H1 (cell line): Measurements from ENCODE around the gene SLC18A3. TPM values are rescaled to one million over a fixed set of nuclear protein-coding genes. Genes with fewer than 3 reads are reported as not detected.

Experiments
- CTCF ChIA-PET: fragments of 300-600 bp; sonication (Branson Sonifier 250); formaldehyde crosslinking; loops from one replicate; lab custom pipeline; 2021; ENCODE audit not compliant: partially characterized antibody; lab: Charles Lee
- POLR2A ChIA-PET: fragments of 300-600 bp; sonication (Branson Sonifier 250); formaldehyde crosslinking; loops from one replicate; lab custom pipeline; 2021; ENCODE audit warnings: inconsistent platforms; ENCODE audit not compliant: partially characterized antibody; lab: Charles Lee
- DNase-seq, 2 experiments: peaks; one replicate each; pipeline versions ENCODE4 v3.0.0 to v3.0.0-alpha.2; 2010 to 2022; ENCODE audit warnings: low spot score in 2 of 2, low read depth in 1 of 2, mixed read lengths in 1 of 2
- FAIRE-seq: peaks from 2 replicates; lab custom pipeline; 2011; peaks lifted over from hg19 to GRCh38; lab: Jason Lieb, UNC
- H2AFZ ChIP-seq: 2 replicates; pipeline ENCODE4 v1.8.1; 2012; ENCODE audit warnings: low read length, inconsistent platforms
- H2AK5ac ChIP-seq: 2 replicates; pipeline ENCODE4 v1.6.1; 2013; ENCODE audit warnings: low read depth, low read length
- H2BK120ac ChIP-seq: replicated peaks from 2 replicates; pipeline ENCODE3; 2013; ENCODE audit warnings: low read depth, low read length, inconsistent platforms
- H2BK12ac ChIP-seq: 2 replicates; pipeline ENCODE4 v1.6.1; 2013; ENCODE audit warnings: low read depth, low read length
- H2BK15ac ChIP-seq: 2 replicates; pipeline ENCODE4 v1.6.1; 2013; ENCODE audit warnings: low read length
- H2BK20ac ChIP-seq: 2 replicates; pipeline ENCODE4 v1.6.1; 2013; ENCODE audit warnings: low read length
- H2BK5ac ChIP-seq: 2 replicates; pipeline ENCODE4 v1.6.1; 2013; ENCODE audit warnings: low read depth, low read length
- H3K14ac ChIP-seq: 2 replicates; pipeline ENCODE4 v1.6.1; 2013; ENCODE audit warnings: inconsistent platforms; ENCODE audit not compliant: insufficient read length
- H3K18ac ChIP-seq: 2 replicates; pipeline ENCODE4 v1.6.1; 2013; ENCODE audit warnings: low read length; ENCODE audit errors: extremely low read depth
- H3K23ac ChIP-seq: 2 replicates; pipeline ENCODE4 v1.6.1; 2013; ENCODE audit warnings: inconsistent platforms; ENCODE audit not compliant: insufficient read length
- H3K23me2 ChIP-seq: 2 replicates; pipeline ENCODE4 v1.6.1; 2013; ENCODE audit warnings: low read depth, low read length
- H3K27ac ChIP-seq: 2 replicates; pipeline ENCODE4 v1.6.1; 2011; ENCODE audit warnings: low read depth, low read length, inconsistent platforms
- H3K27me3 ChIP-seq, 4 experiments: replicated peaks in 1 of 4; 1 replicate in 1 of 4; 2 replicates in 3 of 4; pipeline versions ENCODE4 v1.6.1 to v1.8.1; 2011 to 2013; ENCODE audit warnings: low read length in 3 of 4, mild to moderate bottlenecking in 3 of 4, inconsistent platforms in 2 of 4, mixed read lengths in 2 of 4, moderate library complexity in 1 of 4; ENCODE audit not compliant: control insufficient read depth in 3 of 4, insufficient read depth in 3 of 4; ENCODE audit errors: extremely low read depth in 1 of 4
- H3K36me3 ChIP-seq, 4 experiments: 2 replicates each; pipeline versions ENCODE4 v1.6.1 to v1.8.1; 2011 to 2013; ENCODE audit warnings: mild to moderate bottlenecking in 4 of 4, low read length in 3 of 4, moderate library complexity in 2 of 4, control low read depth in 1 of 4, inconsistent platforms in 1 of 4; ENCODE audit not compliant: insufficient read depth in 4 of 4, control insufficient read depth in 2 of 4
- H3K4ac ChIP-seq: replicated peaks from 2 replicates; pipeline ENCODE3; 2013; ENCODE audit warnings: low read length, low read depth, mixed read lengths, inconsistent platforms; ENCODE audit not compliant: insufficient read length
- H3K4me1 ChIP-seq, 4 experiments: replicated peaks in 1 of 4; 1 replicate in 1 of 4; 2 replicates in 3 of 4; pipeline versions ENCODE4 v1.6.1 to v1.8.1; 2011 to 2013; ENCODE audit warnings: low read length in 3 of 4, inconsistent platforms in 2 of 4, mixed read lengths in 1 of 4; ENCODE audit not compliant: insufficient read depth in 4 of 4, control insufficient read depth in 3 of 4
- H3K4me2 ChIP-seq, 2 experiments: 2 replicates each; pipeline versions ENCODE4 v1.6.1 to v1.8.1; 2011 to 2013; ENCODE audit warnings: low read depth in 2 of 2, low read length in 2 of 2, control low read depth in 1 of 2, inconsistent platforms in 1 of 2, mild to moderate bottlenecking in 1 of 2; ENCODE audit not compliant: insufficient read depth in 1 of 2
- H3K4me3 ChIP-seq, 4 experiments: fragments of 200-600, 300-600 bp in 1 of 4; sonication (generic), shearing (Covaris generic), sonication (Bioruptor Twin) in 1 of 4; 2 replicates each; pipeline versions ENCODE4 v1.5.1 to v1.8.1; 2011 to 2016; ENCODE audit warnings: low read length in 4 of 4, low read depth in 3 of 4, control low read depth in 2 of 4, inconsistent platforms in 2 of 4, mild to moderate bottlenecking in 2 of 4, mixed read lengths in 1 of 4, moderate library complexity in 1 of 4; ENCODE audit not compliant: insufficient read depth in 2 of 4; ENCODE audit errors: extremely low read depth in 1 of 4
- H3K56ac ChIP-seq: replicated peaks from 2 replicates; pipeline ENCODE3; 2013; ENCODE audit warnings: low read depth, mild to moderate bottlenecking, mixed read lengths, low read length, inconsistent platforms; ENCODE audit not compliant: insufficient read length
- H3K79me1 ChIP-seq: 2 replicates; pipeline ENCODE4 v1.6.1; 2013; ENCODE audit warnings: low read depth, low read length, control low read depth
- H3K79me2 ChIP-seq, 2 experiments: 2 replicates each; pipeline versions ENCODE4 v1.6.1 to v1.8.1; 2012 to 2013; ENCODE audit warnings: low read length in 2 of 2, mild to moderate bottlenecking in 2 of 2, inconsistent platforms in 1 of 2; ENCODE audit not compliant: insufficient read depth in 2 of 2, control insufficient read depth in 1 of 2
- H3K9ac ChIP-seq, 4 experiments: replicated peaks in 1 of 4; 1 replicate in 1 of 4; 2 replicates in 3 of 4; pipeline versions ENCODE4 v1.6.1 to v1.8.1; 2011 to 2013; ENCODE audit warnings: low read depth in 3 of 4, low read length in 3 of 4, control low read depth in 2 of 4, mild to moderate bottlenecking in 2 of 4, moderate library complexity in 2 of 4, inconsistent platforms in 1 of 4; ENCODE audit errors: extremely low read depth in 1 of 4
- H3K9me3 ChIP-seq, 2 experiments: 2 replicates each; pipeline versions ENCODE4 v1.6.1 to v1.8.1; 2012 to 2013; ENCODE audit warnings: mild to moderate bottlenecking in 2 of 2, moderate library complexity in 2 of 2, control low read depth in 1 of 2, inconsistent platforms in 1 of 2, low read depth in 1 of 2, low read length in 1 of 2, mixed read lengths in 1 of 2; ENCODE audit not compliant: insufficient read depth in 2 of 2
- H4K20me1 ChIP-seq, 2 experiments: replicated peaks in 1 of 2; 2 replicates each; pipeline versions ENCODE3 to v1.8.1; 2011 to 2013; ENCODE audit warnings: inconsistent platforms in 2 of 2, low read length in 2 of 2, mild to moderate bottlenecking in 1 of 2; ENCODE audit not compliant: insufficient read depth in 2 of 2, control insufficient read depth in 1 of 2
- H4K5ac ChIP-seq: 2 replicates; pipeline ENCODE4 v1.6.1; 2013; ENCODE audit warnings: low read length, low read depth, mixed read lengths, inconsistent platforms; ENCODE audit not compliant: insufficient read length
- H4K8ac ChIP-seq: 2 replicates; pipeline ENCODE4 v1.8.0; 2013; ENCODE audit warnings: mild to moderate bottlenecking, moderate library complexity, low read length, inconsistent platforms; ENCODE audit not compliant: insufficient read depth; ENCODE audit errors: extremely low read depth
- H4K91ac ChIP-seq: replicated peaks from 2 replicates; pipeline ENCODE3; 2013; ENCODE audit warnings: low read length, mixed read lengths, inconsistent platforms; ENCODE audit not compliant: insufficient read length
- CBX5 ChIP-seq: fragments of 300-800, 300-1000 bp; sonication (generic); IDR thresholded peaks from 2 replicates; pipeline ENCODE4 v1.7.1; 2016; ENCODE audit warnings: antibody characterized with exemption, low read length, low read depth
- CREB1 ChIP-seq: IDR thresholded peaks from 2 replicates; pipeline ENCODE4 v1.6.1; 2012; ENCODE audit warnings: inconsistent platforms
- EZH2 ChIP-seq: fragments of 200-600 bp; sonication (generic); IDR thresholded peaks from 2 replicates; pipeline ENCODE4 v1.7.1; 2012; ENCODE audit warnings: low read depth, mild to moderate bottlenecking, moderate library complexity, low read length, inconsistent platforms; ENCODE audit not compliant: severe bottlenecking
- JUND ChIP-seq: IDR thresholded peaks from 2 replicates; pipeline ENCODE4 v1.6.1; 2011; ENCODE audit warnings: mild to moderate bottlenecking, improper control_type of control experiment, low read length
- PHF8 ChIP-seq: fragments of 200-600 bp; sonication (generic); conservative IDR thresholded peaks from 2 replicates; pipeline ENCODE4 v1.7.1; 2012; ENCODE audit warnings: low read depth, mild to moderate bottlenecking, inconsistent platforms, low read length, moderate library complexity
- RXRA ChIP-seq: IDR thresholded peaks from 2 replicates; pipeline ENCODE4 v1.6.1; 2011; ENCODE audit warnings: low read depth, mild to moderate bottlenecking, low read length, moderate library complexity; ENCODE audit not compliant: insufficient read depth
- SP1 ChIP-seq: IDR thresholded peaks from 2 replicates; pipeline ENCODE4 v1.6.1; 2011; ENCODE audit warnings: low read depth, low read length
- SUZ12 ChIP-seq: fragments of 200-600 bp; sonication (generic); IDR thresholded peaks from 2 replicates; pipeline ENCODE4 v1.6.1; 2012; ENCODE audit warnings: mild to moderate bottlenecking, inconsistent platforms, low read length, moderate library complexity, mixed read lengths
- TAF1 ChIP-seq: IDR thresholded peaks from 2 replicates; pipeline ENCODE4 v1.6.1; 2011; ENCODE audit warnings: mild to moderate bottlenecking, low read depth, low read length
- TAF7 ChIP-seq: optimal IDR thresholded peaks from 2 replicates; pipeline ENCODE3; 2011; ENCODE audit warnings: low read depth, mild to moderate bottlenecking, inconsistent platforms, low read length, moderate library complexity, borderline replicate concordance
- ZNF274 ChIP-seq: IDR thresholded peaks from 2 replicates; pipeline ENCODE4 v1.7.0; 2012; ENCODE audit warnings: low read length, borderline replicate concordance; ENCODE audit errors: extremely low read depth
- WGBS, 2 experiments: shearing (Covaris generic) in 1 of 2; methylation state at CpG; one replicate each; pipeline versions ENCODE4 v1.1.6 to v1.1.7; 2013 to 2015; ENCODE audit warnings: low lambda C conversion rate in 2 of 2, mixed read lengths in 2 of 2, inconsistent platforms in 1 of 2, low coverage in 1 of 2, missing lambda C conversion rate in 1 of 2; ENCODE audit not compliant: insufficient replicate concordance in 2 of 2, insufficient coverage in 1 of 2, insufficient read length in 1 of 2; ENCODE audit errors: extremely low coverage in 1 of 2, missing lambda C conversion rate in 1 of 2; 5-methylcytosine and 5-hydroxymethylcytosine counted together
- polyA plus RNA-seq, 7 experiments: library from polyadenylated mRNA; depleted of rRNA in 3 of 7; stranded (reverse) in 5 of 7; unstranded in 2 of 7; fragments of >200 nt in 5 of 7; fragments of 200-250 nt in 2 of 7; gene quantifications; 1 replicate in 5 of 7; 2 replicates in 1 of 7; 4 replicates in 1 of 7; pipeline versions ENCODE4 v1.2.1 to v1.2.3, GENCODE V29; 2011 to 2013; ENCODE audit warnings: missing spikeins in 2 of 7, mixed read lengths in 2 of 7
- total RNA-seq: library from RNA; stranded (reverse); fragmentation: NEBNext Ultra II Directional; extraction: Animal tissue kit (Norgen Biotek cat#: 25700); gene quantifications from 2 replicates; pipeline ENCODE4 v1.2.1, GENCODE V29; 2021
- TF ChIP-seq, protein P1 (sequence below): IDR thresholded peaks from 2 replicates; pipeline ENCODE4 v1.6.1; 2011; ENCODE audit warnings: low read depth, mild to moderate bottlenecking, low read length; ENCODE audit not compliant: insufficient read depth

The SLC18A3 gene
- total and polyA plus RNA-seq, 2 of the 8 experiments (the other 6 are each of a cell fraction or from before 2014, with no cell fraction given): 0.17 TPM; not detected in 1

DNA sequence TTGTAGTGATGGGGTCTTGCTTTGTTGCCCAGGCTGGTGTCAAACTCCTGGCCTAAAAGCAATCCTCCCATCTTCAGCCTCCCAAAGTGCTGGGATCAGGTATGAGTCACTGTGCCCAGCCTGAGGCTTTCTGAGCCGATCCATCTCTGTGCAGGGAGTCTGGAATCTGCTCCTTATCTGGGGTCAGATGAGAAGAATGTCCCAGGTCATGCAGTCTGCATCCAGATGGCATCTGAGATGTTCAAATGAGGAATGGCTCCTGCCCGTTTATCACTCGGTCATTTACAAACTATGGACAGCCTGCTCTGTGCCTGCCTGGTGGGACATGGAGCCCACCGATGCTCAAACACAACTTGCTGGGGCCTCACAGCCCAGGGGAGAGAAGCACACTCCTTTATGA is 11.1 kb upstream of the SLC18A3 start:
- no peak overlapping the region for H2BK120ac ChIP-seq
- no peak overlapping the region for H3K4me3 ChIP-seq
- no peak overlapping the region for H3K27ac ChIP-seq
- H3K23ac ChIP-seq: no peak overlapping the region
- no peak overlapping the region for H3K14ac ChIP-seq
- no peak overlapping the region for H2BK12ac ChIP-seq
- no peak overlapping the region for H2AFZ ChIP-seq
- H4K20me1 ChIP-seq: peaks cover 0 to 2% of the 10 kb centered on the region in 2 experiments
- H3K9ac ChIP-seq: no peak overlapping the region
- H3K27me3 ChIP-seq: peaks cover 0 to 7% (median 3%) of the 10 kb centered on the region in 4 experiments; a peak in 4 of 7 replicates
- no peak for TF ChIP-seq SUZ12
- TF ChIP-seq TAF7: no peak
- no peak for TF ChIP-seq JUND
- TF ChIP-seq SP1: no peak
- no peak for TF ChIP-seq EZH2
- no peak for TF ChIP-seq CREB1
- no peak for TF ChIP-seq CBX5
- no peak for TF ChIP-seq TAF1
- TF ChIP-seq, protein P1, sequence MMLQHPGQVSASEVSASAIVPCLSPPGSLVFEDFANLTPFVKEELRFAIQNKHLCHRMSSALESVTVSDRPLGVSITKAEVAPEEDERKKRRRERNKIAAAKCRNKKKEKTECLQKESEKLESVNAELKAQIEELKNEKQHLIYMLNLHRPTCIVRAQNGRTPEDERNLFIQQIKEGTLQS: no peak
- no peak for TF ChIP-seq RXRA
- no peak for TF ChIP-seq PHF8
- TF ChIP-seq ZNF274: no peak
- no peak overlapping the region for H3K4ac ChIP-seq
- POLR2A ChIA-PET: no interaction called here
- CTCF ChIA-PET: interaction anchor here (1.0 to 2.3 kb wide), 4 partner anchors 10 to 144 kb away, joined by 3 to 6 read pairs (median 5); no protein-coding TSS in a partner anchor
- DNase-seq (no peak), FAIRE-seq (no peak)
- no peak overlapping the region for H4K91ac ChIP-seq
- no peak overlapping the region for H4K5ac ChIP-seq
- no peaks in the 10 kb centered on the region for H3K36me3 ChIP-seq
- 76% methylated on average over 4 of the region's 4 CpGs; no CpG with 5 or more reads in 1 of the 2 experiments for WGBS, 2 experiments
- H4K8ac ChIP-seq: no peak overlapping the region
- H3K18ac ChIP-seq: no peak overlapping the region
- no peak overlapping the region for H2BK5ac ChIP-seq
- H2BK15ac ChIP-seq: no peak overlapping the region
- no peaks in the 10 kb centered on the region for H3K9me3 ChIP-seq
- no peaks in the 10 kb centered on the region for H3K23me2 ChIP-seq
- H3K4me1 ChIP-seq: peaks cover 0 to 4% (median under 1%) of the 10 kb centered on the region in 4 experiments; a peak in 2 of 7 replicates
- no peaks in the 10 kb centered on the region for H3K79me2 ChIP-seq
- no peak overlapping the region for H2AK5ac ChIP-seq
- H3K79me1 ChIP-seq: no peaks in the 10 kb centered on the region
- no peak overlapping the region for H3K4me2 ChIP-seq
- no peak overlapping the region for H2BK20ac ChIP-seq
- H3K56ac ChIP-seq: no peak overlapping the region
